Measurements from ENCODE around the gene GTPBP3. TPM values are rescaled to one million over a fixed set of nuclear protein-coding genes. Genes with fewer than 3 reads are reported as not detected.

GTPBP3 gene
- total and polyA plus RNA-seq, 2 of the 8 experiments (the other 6 are each of a cell fraction or from before 2014, with no cell fraction given): 30.4 to 56.0 TPM

DNA sequence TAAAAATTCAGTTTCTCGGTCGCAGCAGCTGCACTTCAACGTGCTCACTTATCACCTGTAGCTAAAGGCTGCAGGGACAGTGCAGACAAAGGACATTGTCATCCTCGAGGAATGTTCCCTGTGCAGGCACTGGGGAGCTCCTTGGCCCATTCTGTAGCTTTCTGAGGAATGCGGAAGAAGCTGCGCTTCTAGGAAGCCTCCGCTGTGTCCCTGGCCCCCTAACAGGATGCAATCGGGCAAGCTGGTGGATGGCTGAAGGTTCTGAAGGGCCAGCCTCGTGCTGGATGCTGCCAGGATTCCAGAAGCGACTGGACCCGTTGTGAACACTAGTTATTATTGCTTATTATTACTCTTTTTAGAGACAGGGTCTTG, 10.8 kb upstream of the GTPBP3 start:
- ChIA-PET POLR2A (ENCODE audit: partially characterized antibody) (interaction anchor here (0.7 to 17.1 kb wide), 10 partner anchors 12 to 227 kb away, joined by 3 to 329 read pairs (median 4); partner anchors contain the start of genes ABHD8, ANO8, DDA1 and GTPBP3), CTCF (ENCODE audit: partially characterized antibody) (interaction anchor here (1.1 to 3.3 kb wide), 12 partner anchors 9 to 67 kb away, joined by 3 to 13 read pairs (median 5); partner anchors contain the start of genes ANO8, CCDC194, DDA1 and MRPL34)
- H3K4ac ChIP-seq (replicated peaks; ENCODE audit: insufficient read length, low read depth, low read length): no peak overlapping the region
- no peak overlapping the region for H2BK120ac ChIP-seq (replicated peaks; ENCODE audit: low read depth, low read length)
- H3K18ac ChIP-seq (ENCODE audit: extremely low read depth, low read length): no peak overlapping the region
- no peaks in the 10 kb centered on the region for H3K79me2 ChIP-seq (ENCODE audit: control insufficient read depth in 1 of 2, insufficient read depth in 2 of 2, low read length in 2 of 2)
- peaks cover 0 to 22% (median 15%) of the 10 kb centered on the region in 4 experiments; a peak in 6 of 7 replicates for H3K4me1 ChIP-seq (replicated peaks in 1 of 4; ENCODE audit: control insufficient read depth in 3 of 4, insufficient read depth in 4 of 4, low read length in 3 of 4)
- peaks cover 0 to 16% (median 6%) of the 10 kb centered on the region in 4 experiments; a peak in 4 of 8 replicates for H3K36me3 ChIP-seq (ENCODE audit: control insufficient read depth in 2 of 4, insufficient read depth in 4 of 4, low read length in 3 of 4)
- H2AFZ ChIP-seq (ENCODE audit: low read length): no peak overlapping the region
- no peak overlapping the region for H3K23ac ChIP-seq (ENCODE audit: insufficient read length)
- H2AK5ac ChIP-seq (ENCODE audit: low read depth, low read length): no peak overlapping the region
- peaks cover 6% of the 10 kb centered on the region; the same call in 1 of the 2 replicates for H3K23me2 ChIP-seq (ENCODE audit: low read depth, low read length)
- no peaks in the 10 kb centered on the region; a peak in 1 of 7 replicates for H3K27me3 ChIP-seq (replicated peaks in 1 of 4; ENCODE audit: control insufficient read depth in 3 of 4, extremely low read depth in 1 of 4, insufficient read depth in 3 of 4, low read length in 3 of 4)
- no peak overlapping the region for H3K14ac ChIP-seq (ENCODE audit: insufficient read length)
- H3K9me3 ChIP-seq (ENCODE audit: insufficient read depth in 2 of 2, low read depth in 1 of 2, low read length in 1 of 2): no peaks in the 10 kb centered on the region
- H4K8ac ChIP-seq (ENCODE audit: extremely low read depth, insufficient read depth, low read length): no peak overlapping the region
- WGBS, 2 experiments (ENCODE audit: extremely low coverage in 1 of 2, insufficient coverage in 1 of 2, insufficient read length in 1 of 2, insufficient replicate concordance in 2 of 2, low coverage in 1 of 2, low lambda C conversion rate in 2 of 2, missing lambda C conversion rate in 1 of 2): 90% methylated on average over 11 of the region's 11 CpGs; no CpG with 5 or more reads in 1 of the 2 experiments
- H3K4me2 ChIP-seq (ENCODE audit: insufficient read depth in 1 of 2, low read depth in 2 of 2, low read length in 2 of 2): peak overlapping the region; percentile 72 to 83; a peak in 3 of 4 replicates
- no peak overlapping the region for H3K9ac ChIP-seq (replicated peaks in 1 of 4; ENCODE audit: extremely low read depth in 1 of 4, low read depth in 3 of 4, low read length in 3 of 4)
- peaks cover 2% of the 10 kb centered on the region; the same call in 1 of the 2 replicates for H3K79me1 ChIP-seq (ENCODE audit: low read depth, low read length)
- no peak overlapping the region for H2BK5ac ChIP-seq (ENCODE audit: low read depth, low read length)
- no peak overlapping the region for H2BK20ac ChIP-seq (ENCODE audit: low read length)
- H2BK12ac ChIP-seq (ENCODE audit: low read depth, low read length): peak overlapping the region; percentile 0; the same call in 1 of the 2 replicates
- DNase-seq (ENCODE audit: low read depth in 1 of 2, low spot score in 2 of 2): no peak
- H3K4me3 ChIP-seq (ENCODE audit: extremely low read depth in 1 of 4, insufficient read depth in 2 of 4, low read depth in 3 of 4, low read length in 4 of 4): peak overlapping the region in 3 of 4 experiments; percentile 35 to 95 (median 60); a peak in 2 of 8 replicates
- H3K56ac ChIP-seq (replicated peaks; ENCODE audit: insufficient read length, low read depth, low read length): no peak overlapping the region
- no peak overlapping the region for H2BK15ac ChIP-seq (ENCODE audit: low read length)
- no peak overlapping the region for H4K91ac ChIP-seq (replicated peaks; ENCODE audit: insufficient read length, low read length)
- peaks cover 3 to 9% of the 10 kb centered on the region in 2 experiments for H4K20me1 ChIP-seq (replicated peaks in 1 of 2; ENCODE audit: control insufficient read depth in 1 of 2, insufficient read depth in 2 of 2, low read length in 2 of 2)
- H4K5ac ChIP-seq (ENCODE audit: insufficient read length, low read depth, low read length): no peak overlapping the region
- FAIRE-seq: no peak
- H3K27ac ChIP-seq (ENCODE audit: low read depth, low read length): 0 out of 2 replicates have a peak overlapping the region, but pooled peaks have one; percentile 2
- no peak for TF ChIP-seq HDAC2 (IDR thresholded peaks at IDR 0.05; ENCODE audit: borderline replicate concordance in 1 of 2, low read depth in 2 of 2, low read length in 2 of 2)
- TF ChIP-seq TCF12 (IDR thresholded peaks at IDR 0.05; ENCODE audit: low read depth, low read length): no peak
- TF ChIP-seq TEAD4 (IDR thresholded peaks at IDR 0.05; ENCODE audit: low read depth, low read length): 0 out of 2 replicates have a peak, but pooled peaks have one; percentile 20
- no peak for TF ChIP-seq HDAC6 (IDR thresholded peaks at IDR 0.05; ENCODE audit: low read depth, low read length)
